ENCODE data around the gene REXO5. TPM values are rescaled to one million over a fixed set of nuclear protein-coding genes. Genes with fewer than 3 reads are reported as not detected.

REXO5 gene
- total RNA-seq, 2 experiments from 2014 or later, result 26.5 to 38.9 TPM

GRCh38 chr16:20799599-20799998 lies 6.7 kb upstream of the REXO5 start:
- no peak overlapping the region for H3K4me2 ChIP-seq (ENCODE audit: low read length)
- no TSS peak for BruUV-seq (replicated peaks)
- H4K20me1 ChIP-seq (ENCODE audit: insufficient read depth, low read length), result no peaks in the 10 kb centered on the region
- no peaks in the 10 kb centered on the region for H3K4me1 ChIP-seq (ENCODE audit: insufficient read depth, low read length, poor library complexity, severe bottlenecking)
- peaks cover 45% of the 10 kb centered on the region for H3K36me3 ChIP-seq (ENCODE audit: insufficient read depth, low read length)
- peak; percentile 58 for DNase-seq (ENCODE audit: low spot score)
- H3K9me3 ChIP-seq (ENCODE audit: low read length), result no peaks in the 10 kb centered on the region
- no peak overlapping the region for H3K4me3 ChIP-seq (ENCODE audit: low read depth, low read length, poor library complexity, severe bottlenecking)
- POLR2A ChIA-PET, result interaction anchor here (0.6 kb wide), 1 partner anchor 1836 kb away, joined by 3 read pairs; no protein-coding TSS in a partner anchor
- no peaks in the 10 kb centered on the region for H3K9me2 ChIP-seq (ENCODE audit: insufficient read depth, low read length)
- intact Hi-C loops (cut with micrococcal nuclease; ENCODE audit: unreplicated experiment), result loop anchor here (2.0 kb wide), 1 partner anchor 285 kb away; no protein-coding TSS in a partner anchor
- no peak overlapping the region for H2AFZ ChIP-seq (ENCODE audit: low read length)
- no peaks in the 10 kb centered on the region for H3K79me2 ChIP-seq (ENCODE audit: insufficient read depth, low read depth, low read length)
- H3K27ac ChIP-seq (ENCODE audit: low read depth, low read length, poor library complexity, severe bottlenecking), result no peak overlapping the region
- TF ChIP-seq EZH2phosphoT487 (IDR thresholded peaks at IDR 0.05; ENCODE audit: borderline replicate concordance, low read depth, low read length), result no peak
- TF ChIP-seq, protein P1, sequence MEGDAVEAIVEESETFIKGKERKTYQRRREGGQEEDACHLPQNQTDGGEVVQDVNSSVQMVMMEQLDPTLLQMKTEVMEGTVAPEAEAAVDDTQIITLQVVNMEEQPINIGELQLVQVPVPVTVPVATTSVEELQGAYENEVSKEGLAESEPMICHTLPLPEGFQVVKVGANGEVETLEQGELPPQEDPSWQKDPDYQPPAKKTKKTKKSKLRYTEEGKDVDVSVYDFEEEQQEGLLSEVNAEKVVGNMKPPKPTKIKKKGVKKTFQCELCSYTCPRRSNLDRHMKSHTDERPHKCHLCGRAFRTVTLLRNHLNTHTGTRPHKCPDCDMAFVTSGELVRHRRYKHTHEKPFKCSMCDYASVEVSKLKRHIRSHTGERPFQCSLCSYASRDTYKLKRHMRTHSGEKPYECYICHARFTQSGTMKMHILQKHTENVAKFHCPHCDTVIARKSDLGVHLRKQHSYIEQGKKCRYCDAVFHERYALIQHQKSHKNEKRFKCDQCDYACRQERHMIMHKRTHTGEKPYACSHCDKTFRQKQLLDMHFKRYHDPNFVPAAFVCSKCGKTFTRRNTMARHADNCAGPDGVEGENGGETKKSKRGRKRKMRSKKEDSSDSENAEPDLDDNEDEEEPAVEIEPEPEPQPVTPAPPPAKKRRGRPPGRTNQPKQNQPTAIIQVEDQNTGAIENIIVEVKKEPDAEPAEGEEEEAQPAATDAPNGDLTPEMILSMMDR (conservative IDR thresholded peaks at IDR 0.05; ENCODE audit: low read length), result peak; percentile 85
- CTCF ChIA-PET (ENCODE audit: unreplicated experiment), result no interaction called here

DNA sequence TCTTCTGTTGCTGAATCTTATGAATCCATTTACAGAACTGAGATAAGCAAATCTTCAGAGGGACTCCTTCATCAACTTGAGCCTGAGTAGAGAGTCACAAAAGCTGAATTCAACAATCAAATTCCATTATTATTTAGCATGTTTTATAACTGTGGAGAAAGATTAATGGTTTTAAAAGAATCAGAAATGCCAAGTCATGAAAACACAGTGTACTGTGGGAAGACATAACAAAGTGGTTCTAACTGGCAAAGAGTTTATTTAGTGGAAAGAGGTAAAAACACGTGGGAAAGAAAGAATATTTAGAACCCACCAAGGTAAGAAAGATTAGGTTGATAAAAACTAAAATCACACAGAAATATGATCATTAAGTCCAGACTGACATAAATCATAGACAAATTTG lies 5.0 kb upstream of the REXO5 start:
- POLR2A ChIA-PET, result no interaction called here
- BruUV-seq (replicated peaks), result no TSS peak
- Histone ChIP-seq H3K4me3 (ENCODE audit: low read depth, low read length, poor library complexity, severe bottlenecking) (no peak overlapping the region), H3K79me2 (ENCODE audit: insufficient read depth, low read depth, low read length) (0 out of 2 replicates have a peak, but pooled peaks cover 4% of the 10 kb centered on the region), H4K20me1 (ENCODE audit: insufficient read depth, low read length) (no peaks in the 10 kb centered on the region), H3K36me3 (ENCODE audit: insufficient read depth, low read length) (peaks cover 40% of the 10 kb centered on the region), H3K9me2 (ENCODE audit: insufficient read depth, low read length) (no peaks in the 10 kb centered on the region), H3K4me1 (ENCODE audit: insufficient read depth, low read length, poor library complexity, severe bottlenecking) (peaks cover 8% of the 10 kb centered on the region), H3K9me3 (ENCODE audit: low read length) (no peaks in the 10 kb centered on the region), H2AFZ (ENCODE audit: low read length) (no peak overlapping the region), H3K4me2 (ENCODE audit: low read length) (no peak overlapping the region), H3K27ac (ENCODE audit: low read depth, low read length, poor library complexity, severe bottlenecking) (no peak overlapping the region)
- CTCF ChIA-PET (ENCODE audit: unreplicated experiment), result no interaction called here
- DNase-seq (ENCODE audit: low spot score), result no peak
- intact Hi-C loops (cut with micrococcal nuclease; ENCODE audit: unreplicated experiment), result loop anchor here (10.0 kb wide), 1 partner anchor 104 kb away; the partner anchor contains the start of genes DCUN1D3 and LYRM1
- no peak for TF ChIP-seq EZH2phosphoT487 (IDR thresholded peaks at IDR 0.05; ENCODE audit: borderline replicate concordance, low read depth, low read length)
- TF ChIP-seq, protein P1 (conservative IDR thresholded peaks at IDR 0.05; ENCODE audit: low read length), result no peak

- Histone ChIP-seq H3K27ac (ENCODE audit: low read depth, low read length, poor library complexity, severe bottlenecking) (no peak overlapping the region), H3K4me3 (ENCODE audit: low read depth, low read length, poor library complexity, severe bottlenecking) (no peak overlapping the region), H3K36me3 (ENCODE audit: insufficient read depth, low read length) (peaks cover 29% of the 10 kb centered on the region), H4K20me1 (ENCODE audit: insufficient read depth, low read length) (no peaks in the 10 kb centered on the region), H3K79me2 (ENCODE audit: insufficient read depth, low read depth, low read length) (peaks cover 14% of the 10 kb centered on the region; the same call in 1 of the 2 replicates), H3K4me1 (ENCODE audit: insufficient read depth, low read length, poor library complexity, severe bottlenecking) (peaks cover 17% of the 10 kb centered on the region), H3K9me2 (ENCODE audit: insufficient read depth, low read length) (no peaks in the 10 kb centered on the region), H3K4me2 (ENCODE audit: low read length) (no peak overlapping the region), H2AFZ (ENCODE audit: low read length) (no peak overlapping the region), H3K9me3 (ENCODE audit: low read length) (no peaks in the 10 kb centered on the region)
- no TSS peak for BruUV-seq (replicated peaks)
- TF ChIP-seq EZH2phosphoT487 (IDR thresholded peaks at IDR 0.05; ENCODE audit: borderline replicate concordance, low read depth, low read length), result no peak
- TF ChIP-seq, protein P1 (conservative IDR thresholded peaks at IDR 0.05; ENCODE audit: low read length), result no peak
- CTCF ChIA-PET (ENCODE audit: unreplicated experiment), result no interaction called here
- intact Hi-C loops (cut with micrococcal nuclease; ENCODE audit: unreplicated experiment), result loop anchor here (2.0 to 10.0 kb wide), 2 partner anchors 16 to 102 kb away; partner anchors contain the start of genes DCUN1D3 and LYRM1
- POLR2A ChIA-PET, result no interaction called here
- no peak for DNase-seq (ENCODE audit: low spot score)
Measured at GRCh38 chr16:20803192-20803560, 3.2 kb upstream of the REXO5 start.
